ENCODE measurements around the gene NUDCD3. TPM values are rescaled to one million over a fixed set of nuclear protein-coding genes. Genes with fewer than 3 reads are reported as not detected.

NUDCD3 gene
- total RNA-seq, 1 donor from 2014 or later: 97.5 TPM

DNA sequence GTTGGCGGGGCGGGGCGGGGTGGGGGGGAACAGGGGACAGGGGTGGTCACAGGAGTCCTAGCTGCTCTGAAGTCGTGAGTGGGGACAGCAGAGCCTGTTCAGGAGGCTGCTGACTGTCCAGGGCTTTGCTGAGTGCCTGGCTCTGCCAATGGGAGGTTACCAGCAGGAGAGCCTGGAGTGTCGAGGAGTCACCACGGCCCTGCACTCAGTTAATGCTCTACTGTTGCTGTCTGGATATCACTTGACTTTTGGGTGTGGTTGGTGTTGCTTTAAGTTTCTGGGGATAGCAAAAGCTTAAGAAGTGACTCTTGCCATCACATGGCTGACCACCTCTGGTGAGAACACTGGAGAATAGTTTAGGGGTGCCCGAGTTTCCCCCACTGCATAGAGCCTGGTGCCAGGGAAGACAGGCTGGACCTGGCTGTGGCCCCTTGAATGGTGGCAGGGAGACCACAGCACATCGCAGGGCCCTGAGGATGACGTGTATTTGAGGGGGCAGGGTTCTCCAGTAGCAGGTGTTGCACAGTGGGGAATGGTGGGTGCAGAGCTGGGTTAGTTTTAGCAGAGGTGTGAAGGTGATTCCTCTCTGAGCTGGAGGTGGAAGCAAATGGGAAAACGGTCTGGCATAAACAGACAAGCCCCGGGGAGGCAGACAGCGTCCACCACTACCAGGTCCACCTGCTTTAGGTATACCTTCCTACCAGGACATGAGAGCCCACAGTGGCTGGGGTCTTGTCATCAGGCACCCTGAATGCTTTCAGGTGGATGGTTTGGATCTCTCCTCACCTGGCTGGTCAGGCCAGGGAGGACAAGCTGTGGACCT lies 110.9 kb downstream of the NUDCD3 start:
- no peak for DNase-seq (ENCODE audit: low spot score)
- Mint-ChIP-seq H3K4me3 (ENCODE audit: unreplicated experiment) (no peak overlapping the region), H3K9me3 (ENCODE audit: unreplicated experiment) (no peaks in the 10 kb centered on the region), H3K36me3 (ENCODE audit: low read depth, unreplicated experiment) (peaks cover 15% of the 10 kb centered on the region), H3K4me1 (ENCODE audit: unreplicated experiment) (peaks cover 7% of the 10 kb centered on the region), H3K27ac (ENCODE audit: unreplicated experiment) (no peak overlapping the region), H3K27me3 (ENCODE audit: unreplicated experiment) (peaks cover 8% of the 10 kb centered on the region)
- TF ChIP-seq, protein P1, sequence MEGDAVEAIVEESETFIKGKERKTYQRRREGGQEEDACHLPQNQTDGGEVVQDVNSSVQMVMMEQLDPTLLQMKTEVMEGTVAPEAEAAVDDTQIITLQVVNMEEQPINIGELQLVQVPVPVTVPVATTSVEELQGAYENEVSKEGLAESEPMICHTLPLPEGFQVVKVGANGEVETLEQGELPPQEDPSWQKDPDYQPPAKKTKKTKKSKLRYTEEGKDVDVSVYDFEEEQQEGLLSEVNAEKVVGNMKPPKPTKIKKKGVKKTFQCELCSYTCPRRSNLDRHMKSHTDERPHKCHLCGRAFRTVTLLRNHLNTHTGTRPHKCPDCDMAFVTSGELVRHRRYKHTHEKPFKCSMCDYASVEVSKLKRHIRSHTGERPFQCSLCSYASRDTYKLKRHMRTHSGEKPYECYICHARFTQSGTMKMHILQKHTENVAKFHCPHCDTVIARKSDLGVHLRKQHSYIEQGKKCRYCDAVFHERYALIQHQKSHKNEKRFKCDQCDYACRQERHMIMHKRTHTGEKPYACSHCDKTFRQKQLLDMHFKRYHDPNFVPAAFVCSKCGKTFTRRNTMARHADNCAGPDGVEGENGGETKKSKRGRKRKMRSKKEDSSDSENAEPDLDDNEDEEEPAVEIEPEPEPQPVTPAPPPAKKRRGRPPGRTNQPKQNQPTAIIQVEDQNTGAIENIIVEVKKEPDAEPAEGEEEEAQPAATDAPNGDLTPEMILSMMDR (IDR thresholded peaks at IDR 0.05; ENCODE audit: unreplicated experiment): no peak

DNA sequence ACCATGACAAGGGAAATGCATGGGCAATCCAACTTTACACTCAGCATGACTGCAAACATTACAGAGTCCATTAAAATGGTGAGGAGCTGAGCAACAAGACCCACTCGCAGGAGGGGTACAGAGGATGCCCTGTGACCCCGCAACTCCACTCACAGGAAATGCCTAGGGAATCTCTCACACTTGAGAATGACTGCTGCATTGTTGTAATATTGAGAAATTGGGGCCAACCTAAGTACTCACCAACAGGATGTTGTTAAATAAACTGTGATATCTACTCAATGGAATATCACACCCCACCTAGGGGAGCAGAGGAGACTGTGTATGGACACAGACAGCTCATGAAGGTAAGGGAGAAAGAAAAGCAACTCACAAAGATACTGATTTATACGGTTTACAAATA lies 111.7 kb downstream of the NUDCD3 start:
- H3K36me3 Mint-ChIP-seq (ENCODE audit: low read depth, unreplicated experiment): peaks cover 12% of the 10 kb centered on the region
- H3K27me3 Mint-ChIP-seq (ENCODE audit: unreplicated experiment): peaks cover 8% of the 10 kb centered on the region
- H3K27ac Mint-ChIP-seq (ENCODE audit: unreplicated experiment): peak overlapping the region; percentile 30
- TF ChIP-seq, protein P1 (IDR thresholded peaks at IDR 0.05; ENCODE audit: unreplicated experiment): no peak
- no peaks in the 10 kb centered on the region for H3K9me3 Mint-ChIP-seq (ENCODE audit: unreplicated experiment)
- H3K4me1 Mint-ChIP-seq (ENCODE audit: unreplicated experiment): peaks cover 7% of the 10 kb centered on the region
- no peak overlapping the region for H3K4me3 Mint-ChIP-seq (ENCODE audit: unreplicated experiment)
- no peak for DNase-seq (ENCODE audit: low spot score)

DNA sequence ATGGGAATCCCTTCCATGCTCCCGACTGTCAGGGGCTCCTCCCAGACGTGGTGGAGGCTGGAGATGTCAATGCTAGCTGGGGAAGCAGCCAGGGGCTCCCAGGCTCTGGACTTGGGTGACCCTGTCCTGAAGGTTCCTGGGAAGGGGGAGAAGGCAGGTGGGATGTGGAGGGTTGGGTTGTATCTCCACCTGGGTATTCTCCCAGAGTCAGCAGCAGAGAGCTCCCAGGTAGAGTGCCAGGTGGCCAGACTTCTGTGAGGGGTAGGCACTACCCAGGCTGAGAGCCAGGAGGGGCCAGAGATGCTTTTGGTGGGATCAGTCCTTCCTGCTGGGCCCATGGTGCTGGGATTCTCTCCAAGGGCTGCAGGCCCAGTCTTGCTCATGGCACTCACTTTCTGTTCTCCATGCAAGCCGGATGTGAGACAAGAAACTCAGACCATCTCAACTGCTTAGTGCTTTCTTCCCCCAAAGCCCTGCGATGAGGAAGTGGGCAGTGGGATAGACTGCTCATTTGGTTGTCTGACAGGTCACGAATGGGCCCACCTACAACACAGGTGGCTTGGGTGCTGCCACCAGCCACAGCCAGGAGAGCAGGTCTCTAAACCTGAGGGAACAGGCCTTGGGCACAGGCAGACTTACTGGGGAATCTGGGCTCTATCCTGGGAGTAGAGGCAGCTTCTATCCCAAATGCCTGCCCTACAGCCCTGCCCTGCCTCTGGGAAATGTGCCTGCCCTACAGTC lies 112.6 kb downstream of the NUDCD3 start:
- Mint-ChIP-seq H3K27ac (ENCODE audit: unreplicated experiment) (no peak overlapping the region), H3K4me1 (ENCODE audit: unreplicated experiment) (peaks cover 7% of the 10 kb centered on the region), H3K27me3 (ENCODE audit: unreplicated experiment) (peaks cover 7% of the 10 kb centered on the region), H3K9me3 (ENCODE audit: unreplicated experiment) (no peaks in the 10 kb centered on the region), H3K36me3 (ENCODE audit: low read depth, unreplicated experiment) (peaks cover 6% of the 10 kb centered on the region), H3K4me3 (ENCODE audit: unreplicated experiment) (no peak overlapping the region)
- TF ChIP-seq, protein P1 (IDR thresholded peaks at IDR 0.05; ENCODE audit: unreplicated experiment): no peak
- DNase-seq (ENCODE audit: low spot score): no peak

DNA sequence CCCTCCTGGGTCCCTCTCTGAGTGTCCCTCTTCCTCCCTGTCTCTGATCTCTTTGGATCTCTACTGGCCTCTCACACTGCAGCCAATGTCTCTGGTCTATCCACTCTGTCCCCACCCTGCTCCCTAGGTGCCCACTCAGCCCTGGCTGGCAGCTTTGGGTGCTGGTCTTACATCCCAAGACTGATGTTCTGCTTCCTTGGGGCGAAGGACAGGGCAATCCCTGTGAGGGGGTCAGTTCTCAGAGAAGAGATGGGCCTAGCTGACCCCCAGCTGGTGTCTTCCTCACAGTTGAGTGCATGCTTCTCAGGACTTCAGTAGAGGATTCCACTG lies 113.4 kb downstream of the NUDCD3 start:
- Mint-ChIP-seq H3K4me3 (ENCODE audit: unreplicated experiment) (no peak overlapping the region), H3K36me3 (ENCODE audit: low read depth, unreplicated experiment) (peaks cover 1% of the 10 kb centered on the region), H3K9me3 (ENCODE audit: unreplicated experiment) (no peaks in the 10 kb centered on the region), H3K27me3 (ENCODE audit: unreplicated experiment) (peaks cover 5% of the 10 kb centered on the region), H3K27ac (ENCODE audit: unreplicated experiment) (no peak overlapping the region), H3K4me1 (ENCODE audit: unreplicated experiment) (peaks cover 7% of the 10 kb centered on the region)
- TF ChIP-seq, protein P1 (IDR thresholded peaks at IDR 0.05; ENCODE audit: unreplicated experiment): no peak
- no peak for DNase-seq (ENCODE audit: low spot score)
